ENCODE measurements around the gene ZFAND3.

Gene ZFAND3

DNA sequence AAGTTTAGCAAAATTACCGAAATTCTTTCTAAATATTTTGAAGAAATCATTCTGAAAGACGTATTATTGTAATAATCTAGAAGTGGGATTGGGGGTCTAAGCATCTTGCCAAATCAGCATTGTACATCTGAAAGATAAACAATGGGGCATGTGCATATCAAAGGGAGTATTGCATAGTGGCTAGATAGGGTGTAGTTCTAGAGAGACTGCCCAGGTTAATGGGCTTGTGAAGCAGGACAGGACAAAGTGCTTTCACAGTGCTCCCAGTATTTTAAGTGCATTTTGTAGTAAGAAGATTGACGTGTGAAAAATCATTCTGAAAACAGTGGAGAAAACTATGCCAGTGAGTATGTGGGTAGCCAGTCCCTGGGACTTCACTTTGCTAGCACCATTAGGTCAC lies 236.8 kb downstream of the ZFAND3 start:
- DNase-seq = no peak

GRCh38 chr6:38057994-38058393 lies 238.5 kb downstream of the ZFAND3 start:
- DNase-seq = peak; percentile 80

- DNase-seq = no peak
These were observed 242.5 kb downstream of the ZFAND3 start for GRCh38 chr6:38062066-38062465.

GRCh38 chr6:38063973-38064372 lies 244.4 kb downstream of the ZFAND3 start:
- DNase-seq = no peak

DNA sequence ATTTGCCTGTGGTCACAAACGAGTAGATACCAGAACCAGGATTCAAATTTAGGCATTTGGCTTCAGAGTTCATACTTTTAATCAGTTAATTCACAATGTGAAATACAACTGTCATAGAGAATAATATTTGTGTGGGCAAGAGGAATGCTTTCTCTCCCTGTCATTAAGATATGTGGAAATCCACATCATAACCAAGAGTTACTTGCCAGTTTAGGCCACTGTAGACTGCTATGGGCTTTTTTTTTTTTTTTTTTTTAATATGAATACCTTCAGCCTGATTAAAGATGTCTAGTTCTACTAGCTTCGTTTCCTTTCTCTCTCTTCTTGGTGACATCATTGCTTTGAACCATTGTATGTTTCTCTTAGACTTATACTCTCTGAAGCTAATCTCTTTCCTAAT lies 244.9 kb downstream of the ZFAND3 start:
- no peak for DNase-seq

- no peak for DNase-seq
These were observed 246.3 kb downstream of the ZFAND3 start for GRCh38 chr6:38065734-38066305.

DNA sequence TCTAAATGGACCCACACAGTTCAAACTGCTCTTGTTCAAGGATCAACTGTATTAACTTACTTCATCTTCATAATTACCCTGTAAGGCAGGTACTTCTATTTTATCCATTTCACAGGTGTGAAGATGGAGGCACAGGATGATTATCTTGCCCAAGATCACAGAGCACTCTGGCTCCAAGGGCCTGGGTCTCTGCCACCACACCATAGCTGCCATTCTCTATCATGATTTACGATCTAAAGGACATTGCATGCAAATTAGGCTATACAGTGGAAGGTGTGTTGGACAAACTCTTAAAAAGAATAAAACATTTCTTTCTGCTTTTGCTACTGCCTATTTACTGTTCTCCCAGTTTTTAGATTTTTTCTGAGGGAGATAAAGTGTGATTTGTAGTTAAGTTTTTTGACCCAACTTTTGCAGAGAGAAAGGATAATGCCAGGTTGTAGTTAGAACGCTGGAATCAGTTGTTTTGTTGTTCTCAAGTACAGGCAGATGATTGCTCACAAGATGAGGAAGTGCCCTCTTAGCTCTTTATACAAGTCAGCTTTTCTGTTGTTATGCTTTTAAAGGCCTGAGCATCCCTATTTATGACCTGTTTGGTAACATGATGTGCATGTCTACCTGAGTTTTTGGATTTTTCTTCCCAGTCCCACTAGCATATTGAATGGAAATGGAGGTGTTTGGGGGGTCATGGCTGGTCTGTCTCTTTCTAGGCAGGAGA lies 247.9 kb downstream of the ZFAND3 start:
- DNase-seq = no peak

- DNase-seq = peak; percentile 19
These were observed 249.5 kb downstream of the ZFAND3 start for GRCh38 chr6:38068854-38069590.

DNA sequence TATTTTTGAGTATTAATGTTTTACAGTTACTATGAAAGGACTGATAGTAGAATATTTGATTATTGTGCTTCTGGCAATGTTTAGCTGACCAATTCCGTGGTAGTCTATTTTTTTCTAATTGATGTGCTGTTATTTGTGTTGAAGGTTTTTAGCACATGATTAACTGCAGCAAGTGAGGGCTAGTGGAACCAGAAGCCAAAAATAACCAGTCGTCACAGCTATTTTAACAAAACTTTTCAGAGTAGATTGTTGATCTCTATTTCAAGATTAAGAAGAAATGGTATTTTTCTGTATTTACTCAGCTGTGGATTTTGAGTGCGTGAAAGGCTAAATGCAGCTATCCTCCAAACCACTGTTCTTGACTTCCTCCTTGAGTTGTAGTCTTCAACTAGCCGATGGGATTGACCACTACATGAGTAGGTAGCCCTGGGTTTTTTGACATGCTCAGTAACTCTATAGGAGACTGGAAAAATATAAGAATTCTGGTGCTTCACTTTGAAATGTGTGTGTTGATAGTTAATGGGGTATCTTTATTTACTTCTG lies 258.0 kb downstream of the ZFAND3 start:
- DNase-seq = no peak

- DNase-seq = no peak
These were observed 259.1 kb downstream of the ZFAND3 start for GRCh38 chr6:38078671-38079070.

DNA sequence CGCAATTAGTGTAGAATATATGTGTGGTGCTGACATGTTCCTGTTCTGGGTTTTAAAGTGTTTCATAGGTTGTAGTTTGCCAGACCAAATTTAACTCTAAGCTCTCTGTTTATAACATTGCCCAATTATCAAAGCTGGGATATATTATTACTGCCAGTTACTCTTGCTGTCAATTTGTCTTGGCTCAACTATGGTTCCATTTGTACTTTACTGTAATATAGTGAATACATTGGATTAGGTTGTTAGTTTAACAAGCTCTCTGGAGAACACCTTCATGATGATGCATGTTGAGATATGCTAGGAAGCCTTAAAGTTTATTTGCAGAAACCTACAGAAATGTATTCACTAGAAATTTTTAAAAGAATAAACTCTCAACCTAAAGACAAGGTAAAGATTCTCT lies 259.6 kb downstream of the ZFAND3 start:
- no peak for DNase-seq

DNA sequence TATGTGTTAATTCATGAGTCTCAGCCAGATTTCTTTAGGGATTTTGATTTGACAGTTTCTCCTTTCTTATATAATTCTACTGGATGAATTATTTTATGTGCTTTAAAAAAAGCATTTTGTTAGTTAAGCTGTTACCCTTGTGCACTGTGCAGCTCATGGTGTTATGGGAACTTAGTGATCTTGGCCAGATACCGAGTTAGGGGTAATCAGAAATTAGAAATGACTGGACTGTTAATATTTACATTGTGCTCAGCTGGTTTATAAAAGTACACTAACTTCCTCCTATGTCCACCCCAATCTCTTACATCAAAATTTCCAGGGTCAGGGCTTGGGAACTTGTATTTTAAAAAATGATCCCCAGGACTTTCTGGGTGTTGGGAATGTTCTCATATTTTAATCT lies 260.0 kb downstream of the ZFAND3 start:
- DNase-seq = no peak

DNA sequence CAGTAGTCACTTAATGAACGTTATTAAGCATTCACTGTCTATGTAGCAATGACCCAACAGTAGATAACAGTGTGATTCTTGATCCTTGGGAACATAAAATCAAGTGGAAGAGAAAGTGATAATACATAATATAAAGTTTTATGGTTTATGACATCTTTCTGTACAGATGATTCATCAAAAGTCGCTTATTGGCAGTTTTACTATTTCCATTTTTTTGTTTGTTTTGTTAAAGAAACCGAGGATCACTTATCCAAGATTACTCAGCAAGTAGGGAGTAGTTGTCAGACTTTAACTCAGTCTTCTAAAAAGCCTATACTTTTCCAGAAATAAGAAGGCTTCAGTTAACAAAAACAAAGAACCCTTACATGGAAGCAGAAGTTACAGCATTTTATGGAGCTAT lies 260.8 kb downstream of the ZFAND3 start:
- no peak for DNase-seq

DNA sequence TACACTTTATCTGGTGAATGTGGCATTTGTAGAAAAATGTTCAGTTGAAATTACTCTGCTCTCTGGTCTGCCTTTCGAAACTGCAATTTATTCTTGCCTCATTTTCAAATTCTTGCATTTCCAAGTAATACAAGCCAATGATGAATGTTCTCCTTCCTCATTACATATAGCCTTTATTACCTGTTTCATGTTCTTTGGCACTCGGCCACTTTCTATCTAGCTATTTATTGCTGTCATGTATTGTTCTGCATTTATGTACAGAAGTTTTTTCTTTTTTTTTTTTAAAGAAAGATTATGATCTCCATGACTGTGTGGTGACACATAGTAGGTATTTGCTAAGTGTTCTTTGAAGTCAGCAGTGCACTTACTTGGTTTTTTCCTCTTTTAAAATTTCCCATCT lies 261.4 kb downstream of the ZFAND3 start:
- no peak for DNase-seq

- no peak for DNase-seq
These were observed 265.5 kb downstream of the ZFAND3 start for GRCh38 chr6:38085031-38085430.

DNA sequence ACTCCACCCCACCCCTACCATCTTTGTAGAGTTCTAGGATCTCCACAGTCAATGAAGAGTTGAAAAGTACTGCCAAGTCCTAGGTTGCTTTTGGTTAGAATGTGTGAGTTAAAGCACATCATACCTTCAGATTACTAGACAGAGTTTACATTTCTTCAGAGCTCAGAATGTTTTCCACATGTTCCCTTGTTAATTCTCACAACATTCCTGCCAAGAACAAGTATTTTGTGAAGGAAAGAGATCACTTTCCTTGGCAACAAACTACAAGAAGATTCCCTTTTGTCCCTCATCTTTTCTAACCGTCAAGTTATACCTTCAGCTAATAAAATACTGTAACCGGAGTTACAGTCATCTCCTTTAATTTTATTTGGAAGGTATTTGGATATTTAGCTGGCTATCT lies 266.8 kb downstream of the ZFAND3 start:
- DNase-seq = no peak

DNA sequence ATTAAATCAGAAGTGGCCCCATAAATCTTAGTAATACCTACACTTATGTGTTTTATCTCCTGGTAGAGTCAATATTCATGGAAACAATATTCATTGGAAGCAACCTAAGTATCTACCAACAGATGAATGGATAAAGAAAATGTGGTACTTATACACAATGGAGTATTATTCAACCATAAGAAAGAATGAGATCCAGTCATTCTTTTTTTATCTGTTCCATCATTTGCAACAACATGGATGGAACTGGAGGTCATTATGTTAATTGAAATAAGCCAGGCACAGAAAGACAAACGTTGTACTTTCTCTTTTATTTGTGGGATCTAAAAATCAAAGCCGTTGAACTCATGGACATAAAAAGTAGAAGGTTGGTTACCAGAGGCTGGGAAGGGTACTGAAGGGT lies 268.5 kb downstream of the ZFAND3 start:
- DNase-seq = no peak

DNA sequence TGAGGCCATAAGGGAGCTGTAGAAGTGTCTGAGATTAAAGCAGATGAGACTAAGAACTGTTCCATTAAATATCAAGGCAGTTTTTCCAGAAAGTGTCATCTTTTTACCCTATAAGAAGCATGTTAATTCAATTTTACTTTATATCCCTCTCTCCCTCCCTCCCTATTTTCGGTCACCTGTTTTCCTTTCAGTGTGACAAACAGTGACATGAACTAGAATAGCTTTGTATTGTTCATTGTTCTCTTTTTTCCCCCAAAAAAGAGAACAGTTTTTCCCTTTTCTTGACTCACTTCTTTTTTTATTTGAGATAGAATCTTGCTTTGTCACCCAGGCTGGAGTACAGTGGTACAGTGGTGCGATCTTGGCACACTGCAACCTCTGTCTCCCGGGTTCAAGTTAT lies 269.3 kb downstream of the ZFAND3 start:
- DNase-seq = no peak

DNA sequence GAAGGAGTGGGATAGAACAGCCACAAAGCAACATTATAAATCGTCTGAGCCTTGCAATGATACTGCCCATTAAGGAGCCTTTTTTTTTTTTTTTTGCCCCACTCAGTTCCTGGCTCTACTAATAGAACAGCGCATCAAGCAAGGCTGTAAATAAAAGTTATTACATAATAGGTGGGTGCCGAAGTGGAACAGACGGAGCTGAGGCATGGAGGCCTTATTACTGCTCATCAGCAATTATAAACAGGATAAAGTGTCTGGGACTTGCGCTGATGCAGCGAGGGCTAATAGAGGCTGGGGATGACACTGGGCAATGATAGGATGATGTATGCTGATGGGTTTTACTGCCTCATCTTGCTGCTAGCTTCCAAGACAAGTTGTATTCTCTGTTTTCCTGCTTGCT lies 272.1 kb downstream of the ZFAND3 start:
- DNase-seq = no peak

GRCh38 chr6:38092465-38092864 lies 272.9 kb downstream of the ZFAND3 start:
- no peak for DNase-seq

DNA sequence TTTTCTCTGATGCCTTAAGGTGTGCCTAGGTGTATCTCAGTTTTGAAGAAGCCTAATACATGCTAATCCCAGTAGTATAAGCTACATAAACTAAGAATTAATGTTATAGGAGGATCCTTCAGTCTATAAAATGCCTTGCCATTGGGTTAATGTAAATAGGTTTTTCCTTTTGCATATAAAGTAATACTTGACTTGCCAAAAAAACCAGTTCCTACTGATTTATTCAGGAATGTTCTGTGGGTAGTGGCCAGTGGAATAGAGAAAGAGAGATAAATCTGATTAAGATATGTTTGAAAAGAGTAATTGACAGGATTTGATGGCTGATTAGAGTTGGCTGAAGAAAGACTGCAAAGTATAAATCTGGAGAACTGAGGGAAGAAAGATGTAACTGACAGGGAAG lies 273.4 kb downstream of the ZFAND3 start:
- DNase-seq = no peak

DNA sequence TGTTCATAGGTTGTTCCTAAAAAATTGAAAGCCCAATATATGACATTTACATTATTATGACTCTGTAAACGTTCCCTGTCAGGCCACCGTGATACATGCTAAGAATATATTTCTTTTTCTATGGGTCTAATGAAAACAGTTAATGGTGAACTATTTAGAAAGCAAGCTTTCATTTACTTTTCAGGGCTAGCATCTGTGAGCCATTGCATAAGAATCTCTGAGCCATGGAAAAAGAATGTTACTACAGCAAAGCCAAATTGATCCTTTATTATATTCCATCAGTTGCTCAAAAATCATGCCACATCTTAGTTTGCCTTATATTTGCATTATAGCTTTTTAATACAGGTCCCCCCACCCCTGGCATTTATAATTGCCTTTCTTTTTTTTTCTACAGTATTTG lies 275.5 kb downstream of the ZFAND3 start:
- no peak for DNase-seq

GRCh38 chr6:38099221-38099620 lies 279.7 kb downstream of the ZFAND3 start:
- DNase-seq = no peak

DNA sequence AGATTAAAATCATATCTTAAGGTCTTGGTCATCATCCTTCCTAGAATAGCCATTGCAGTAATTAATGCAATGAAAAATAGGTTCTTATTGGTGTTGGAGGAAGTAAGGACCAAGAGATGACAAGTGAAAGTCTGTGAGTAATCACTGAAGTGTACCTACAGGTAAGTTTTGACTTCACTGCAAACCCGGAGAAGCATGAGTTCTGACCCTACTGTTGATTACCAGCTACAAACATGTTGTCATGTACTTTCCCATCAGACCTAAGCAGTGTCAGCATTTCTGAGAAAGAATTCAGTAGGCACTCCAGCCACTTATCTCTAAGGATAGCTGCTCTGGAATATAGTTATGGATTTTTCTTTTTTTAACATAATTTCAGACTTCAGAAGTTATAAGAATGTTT lies 280.9 kb downstream of the ZFAND3 start:
- DNase-seq = no peak

Data from NCI-H2171 (cell line).